HG03558 (cell line): ENCODE results near the gene TPBG.

Experiments used
- ATAC-seq: cut with Tn5 transposase; IDR thresholded peaks from one replicate; pipeline ENCODE4 v1.9.1; 2021; ENCODE audit warnings: moderate number of reproducible peaks; ENCODE audit not compliant: unreplicated experiment; ENCODE audit errors: extremely low read depth

TPBG gene, protein sequence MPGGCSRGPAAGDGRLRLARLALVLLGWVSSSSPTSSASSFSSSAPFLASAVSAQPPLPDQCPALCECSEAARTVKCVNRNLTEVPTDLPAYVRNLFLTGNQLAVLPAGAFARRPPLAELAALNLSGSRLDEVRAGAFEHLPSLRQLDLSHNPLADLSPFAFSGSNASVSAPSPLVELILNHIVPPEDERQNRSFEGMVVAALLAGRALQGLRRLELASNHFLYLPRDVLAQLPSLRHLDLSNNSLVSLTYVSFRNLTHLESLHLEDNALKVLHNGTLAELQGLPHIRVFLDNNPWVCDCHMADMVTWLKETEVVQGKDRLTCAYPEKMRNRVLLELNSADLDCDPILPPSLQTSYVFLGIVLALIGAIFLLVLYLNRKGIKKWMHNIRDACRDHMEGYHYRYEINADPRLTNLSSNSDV

DNA sequence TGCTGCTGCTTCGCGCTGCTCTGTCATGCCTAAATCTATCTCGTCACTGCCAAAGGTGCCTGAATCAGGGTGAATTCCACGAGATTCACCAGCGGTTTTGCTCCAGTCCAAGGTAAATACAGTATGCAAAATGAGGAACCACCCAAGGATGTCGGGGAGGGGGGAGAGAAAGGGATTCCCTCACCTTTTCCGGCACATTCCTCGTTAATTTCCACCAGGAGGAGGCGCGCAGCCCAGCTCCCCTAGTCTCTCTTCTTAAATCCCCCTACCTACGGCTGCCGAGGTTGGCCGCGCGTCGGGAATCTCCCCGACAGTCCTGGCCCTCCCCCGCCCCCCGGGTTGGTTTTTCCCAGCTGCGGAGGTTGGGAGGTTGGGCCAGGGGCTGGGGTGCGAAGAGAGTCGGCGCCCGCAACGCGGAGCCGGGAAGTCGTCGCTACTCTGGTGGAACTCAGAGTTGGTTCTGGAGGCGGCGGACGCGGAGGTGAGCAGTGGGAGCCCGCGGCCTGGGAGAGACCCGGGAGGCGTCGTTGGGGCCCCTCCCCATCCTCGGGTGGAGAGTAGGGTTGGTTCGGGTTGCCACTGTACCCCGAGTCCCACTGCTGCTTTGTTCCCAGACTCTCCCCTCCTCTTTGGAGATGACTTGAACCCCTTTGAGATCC lies at the start of gene TPBG:
Gene TPBG, plus strand, starts transcription at position 390 of the 659 bp plus-strand sequence. CDS start 1,145 bp downstream, outside the sequence.
- ATAC-seq: no peak

DNA sequence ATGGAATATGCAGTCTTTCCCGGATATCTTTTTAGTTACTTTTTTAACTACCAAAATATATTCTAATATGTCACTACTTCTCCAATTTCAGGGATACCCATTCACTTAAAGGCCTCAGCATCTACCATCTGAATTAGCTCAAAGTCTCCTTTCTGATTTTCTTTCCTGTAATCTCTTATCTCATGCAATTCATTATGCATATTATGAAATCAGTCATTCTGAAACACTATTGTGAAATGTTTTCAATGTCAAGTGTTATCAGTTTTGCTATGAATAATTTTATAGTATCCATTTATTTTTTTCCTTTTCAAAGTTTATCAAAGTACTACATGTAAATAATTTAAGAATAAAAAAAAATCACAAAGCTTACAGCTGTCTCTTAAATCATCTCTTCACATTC lies 41.2 kb upstream of the TPBG start:
- no peak for ATAC-seq

DNA sequence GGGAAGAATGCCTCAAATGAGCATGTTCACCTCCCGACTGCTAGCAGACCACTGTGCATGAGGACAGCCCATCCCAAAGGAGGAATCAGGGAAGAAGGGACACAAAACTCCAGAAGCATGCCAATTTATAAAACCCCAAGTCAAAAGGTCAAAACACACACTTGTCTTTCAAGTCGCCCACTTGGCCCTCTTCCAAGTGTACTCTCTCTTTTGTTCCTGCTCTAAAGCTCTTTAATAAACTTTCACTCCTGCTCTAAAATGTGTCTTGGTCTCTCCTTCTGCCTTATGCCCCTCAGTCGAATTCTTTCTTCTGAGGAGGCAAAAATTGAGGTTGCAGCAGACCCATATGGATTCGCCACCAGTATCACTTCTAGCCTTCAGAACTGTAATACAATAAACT lies 33.9 kb upstream of the TPBG start:
- no peak for ATAC-seq

DNA sequence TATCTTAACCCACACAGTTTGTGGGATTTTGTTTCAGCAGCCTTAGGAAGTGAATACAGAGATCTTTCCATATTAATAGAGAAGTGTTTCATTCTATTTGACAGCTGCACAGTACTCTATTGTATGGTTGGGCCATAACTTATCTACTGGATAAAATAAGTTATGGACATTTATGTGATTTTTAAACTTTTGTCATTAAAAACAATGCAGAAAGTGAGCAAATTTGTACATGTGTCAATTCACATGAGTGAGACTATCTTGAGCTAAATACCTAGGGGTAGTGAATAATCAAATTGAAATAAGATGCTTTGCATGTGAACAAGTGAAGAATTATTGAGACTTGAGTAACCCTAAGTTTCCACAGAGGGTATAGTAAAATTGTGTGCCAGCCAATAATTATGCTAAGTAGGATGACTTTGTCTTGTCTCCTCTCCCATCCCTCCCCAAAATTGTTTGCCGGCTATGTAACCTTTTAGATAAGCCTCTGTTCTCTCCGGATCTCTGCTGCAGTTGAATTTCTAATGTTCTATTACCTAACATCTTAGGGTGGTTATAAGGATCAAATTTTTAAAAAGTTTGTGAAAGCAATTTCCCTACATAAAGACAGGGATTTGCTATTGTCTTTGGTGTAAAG lies 33.3 kb upstream of the TPBG start:
- ATAC-seq: no peak

DNA sequence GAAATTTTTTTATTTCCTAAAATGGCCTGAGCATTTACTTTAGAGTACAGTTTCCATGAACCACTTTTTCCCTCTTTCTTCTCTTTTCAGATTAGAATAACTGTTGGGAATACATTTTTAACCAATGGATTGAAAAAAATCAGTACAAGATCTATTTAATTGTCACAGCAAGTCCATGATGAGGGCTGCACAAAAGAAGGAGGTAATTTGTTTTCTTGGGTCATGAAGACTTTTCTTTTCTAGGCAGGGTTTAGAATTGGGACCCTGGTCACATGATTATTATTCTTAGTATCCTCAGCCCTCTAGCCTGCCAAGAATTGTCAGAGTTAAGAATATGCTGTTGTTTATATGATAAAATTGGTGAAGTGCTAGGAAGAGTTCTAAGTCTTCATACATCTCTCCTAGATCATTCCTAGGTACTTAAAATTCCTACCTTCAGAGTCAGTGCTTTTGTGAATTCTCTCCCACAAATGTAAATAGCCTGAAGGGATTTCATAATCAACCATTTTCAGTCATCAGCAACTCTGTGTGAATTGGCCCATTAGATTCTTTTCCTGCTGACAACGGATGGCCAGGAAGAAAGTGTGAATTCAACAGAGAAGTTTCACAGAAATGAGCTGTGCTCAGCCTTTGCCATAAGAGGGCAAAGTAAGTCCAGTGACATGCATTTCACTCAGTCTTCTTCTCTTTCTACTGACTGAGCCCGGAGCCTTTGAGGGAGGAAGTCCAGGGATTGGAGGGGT lies 32.4 kb upstream of the TPBG start:
- ATAC-seq: no peak

DNA sequence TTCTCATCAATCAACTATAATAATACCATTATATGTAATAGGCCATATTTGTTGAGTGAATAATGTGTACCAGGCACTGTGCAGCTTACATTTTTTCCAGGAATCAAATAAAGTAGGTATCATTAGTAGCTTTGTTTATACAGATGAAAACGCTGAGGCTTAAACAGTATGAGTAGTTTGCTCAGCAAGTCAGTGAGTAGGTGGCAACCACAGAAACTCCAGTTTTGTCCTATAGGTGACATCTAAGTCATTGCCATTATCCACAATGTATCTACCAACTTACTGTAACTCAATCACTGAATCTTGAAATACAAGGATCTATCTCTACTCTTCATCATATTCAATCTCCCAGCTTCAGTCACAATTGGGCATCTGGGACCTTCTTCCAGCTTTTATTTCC lies 29.8 kb upstream of the TPBG start:
- ATAC-seq: no peak

DNA sequence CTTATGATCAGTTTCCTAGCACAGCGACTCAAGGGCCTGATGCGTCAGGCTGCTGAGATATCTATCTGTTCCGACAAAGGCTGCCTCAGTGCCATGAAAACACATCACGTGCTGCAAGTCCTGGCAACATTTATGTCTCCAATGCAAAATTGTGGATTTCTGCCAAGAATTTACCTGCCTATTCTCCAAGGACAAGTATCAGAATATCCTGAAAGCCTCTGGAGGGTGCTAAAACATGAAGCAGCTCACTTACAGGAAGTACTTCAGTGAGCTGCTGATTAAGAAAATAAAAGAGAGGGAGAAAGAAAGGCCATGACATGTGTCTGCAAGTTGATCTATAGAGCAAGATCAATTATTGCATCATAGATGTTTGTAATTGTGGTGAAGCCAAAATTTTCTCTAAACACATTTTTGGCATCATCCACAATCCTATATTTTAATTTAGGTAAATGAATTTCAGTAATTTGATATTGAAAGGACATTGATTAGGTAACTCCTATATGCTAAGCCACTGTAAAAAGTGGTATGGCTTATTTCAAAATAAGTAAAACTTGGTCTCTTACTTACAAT lies 25.8 kb upstream of the TPBG start:
- no peak for ATAC-seq

DNA sequence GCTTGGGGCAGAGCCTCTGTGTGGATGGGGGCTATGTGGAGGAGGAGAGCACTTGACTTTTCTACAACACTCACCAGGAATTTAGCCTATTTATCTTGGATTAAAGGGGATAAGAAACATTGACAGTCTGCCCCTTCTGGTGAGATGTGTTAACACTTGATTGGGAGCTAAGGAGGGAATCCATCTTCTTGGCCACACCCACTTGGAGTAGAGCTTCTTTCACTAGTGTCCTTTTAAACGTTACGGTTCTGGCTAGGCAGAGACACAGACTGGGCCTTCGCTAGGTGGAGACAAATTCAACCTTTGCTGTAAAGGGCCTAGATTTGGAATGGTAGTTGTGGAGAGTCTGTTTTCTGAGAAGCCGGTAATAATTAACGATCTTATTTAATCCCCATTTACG lies 15.5 kb upstream of the TPBG start:
- ATAC-seq: no peak

DNA sequence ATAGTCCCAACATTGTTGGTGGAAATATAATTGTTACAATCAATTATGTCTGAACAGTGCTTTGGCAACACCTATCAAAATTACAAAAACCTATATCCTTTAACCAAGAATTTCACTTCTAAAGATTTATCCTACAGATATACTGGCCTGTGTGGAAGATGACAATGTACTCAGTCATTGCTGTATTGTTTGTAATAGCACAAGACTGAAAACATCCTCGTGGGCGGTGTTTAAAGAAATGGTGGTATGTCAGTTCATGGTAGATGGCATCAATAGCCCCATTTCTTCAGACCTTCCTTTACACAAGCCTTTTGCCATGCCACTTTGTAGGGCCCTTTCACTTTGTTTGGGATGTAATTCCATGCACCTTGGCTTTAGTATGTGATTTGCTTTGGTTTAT lies 9.8 kb upstream of the TPBG start:
- no peak for ATAC-seq

DNA sequence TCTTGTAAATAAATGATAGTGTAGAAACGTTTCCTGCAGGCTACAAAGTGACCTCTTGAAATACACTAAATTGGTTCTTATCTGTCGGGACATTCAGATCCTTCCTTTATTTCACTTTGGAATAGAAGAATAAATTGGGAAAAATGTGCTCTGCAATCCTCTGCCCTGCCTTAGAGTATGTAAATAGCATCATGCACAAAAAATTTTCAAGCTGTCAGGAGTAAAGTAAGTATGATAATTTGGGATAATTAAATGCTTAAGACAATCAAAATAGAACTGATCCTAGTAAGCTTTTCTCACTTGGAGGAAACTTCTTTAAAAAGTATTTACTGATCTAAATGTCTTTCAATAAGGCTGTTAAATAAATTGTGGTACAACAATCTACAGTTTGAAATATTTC lies 3.1 kb upstream of the TPBG start:
- ATAC-seq: no peak

DNA sequence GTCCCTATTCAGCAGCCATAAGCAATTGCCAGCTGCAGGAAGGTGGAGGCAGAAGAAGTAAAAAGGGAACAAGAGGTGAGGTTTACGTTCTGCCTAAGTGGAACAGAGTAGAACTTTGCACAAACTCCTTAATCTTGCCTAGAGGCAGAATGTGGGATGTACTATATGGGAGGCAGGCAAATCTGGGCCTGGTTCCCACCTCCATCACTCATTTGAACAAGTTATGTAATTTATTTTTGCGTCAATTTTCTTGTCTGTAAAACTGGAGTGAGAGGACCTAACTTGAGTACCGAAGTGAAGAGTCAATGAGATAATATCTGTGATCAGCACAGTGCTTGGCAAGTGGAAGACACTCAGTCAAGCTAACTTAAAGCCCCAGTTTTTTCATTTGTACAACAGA lies 2.0 kb upstream of the TPBG start:
- no peak for ATAC-seq

DNA sequence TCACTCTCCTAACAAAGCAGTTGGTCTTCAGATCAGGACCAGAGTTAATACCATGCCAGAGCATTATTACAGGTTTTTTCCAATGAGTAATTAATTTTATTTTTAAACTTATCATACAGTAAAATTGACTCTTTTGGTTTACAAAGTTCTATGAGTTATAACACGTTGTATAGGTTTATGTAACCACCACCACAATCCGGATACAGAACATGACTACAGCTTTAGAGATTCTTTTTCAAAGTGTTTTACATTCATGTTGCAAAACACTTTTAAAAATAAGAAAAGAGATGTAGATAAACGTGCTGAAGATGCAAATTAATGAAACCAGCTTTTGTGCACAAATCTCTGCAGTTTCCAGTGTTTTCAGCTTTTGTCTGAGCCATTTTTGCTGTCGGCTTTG lies 1.5 kb upstream of the TPBG start:
- ATAC-seq: no peak

DNA sequence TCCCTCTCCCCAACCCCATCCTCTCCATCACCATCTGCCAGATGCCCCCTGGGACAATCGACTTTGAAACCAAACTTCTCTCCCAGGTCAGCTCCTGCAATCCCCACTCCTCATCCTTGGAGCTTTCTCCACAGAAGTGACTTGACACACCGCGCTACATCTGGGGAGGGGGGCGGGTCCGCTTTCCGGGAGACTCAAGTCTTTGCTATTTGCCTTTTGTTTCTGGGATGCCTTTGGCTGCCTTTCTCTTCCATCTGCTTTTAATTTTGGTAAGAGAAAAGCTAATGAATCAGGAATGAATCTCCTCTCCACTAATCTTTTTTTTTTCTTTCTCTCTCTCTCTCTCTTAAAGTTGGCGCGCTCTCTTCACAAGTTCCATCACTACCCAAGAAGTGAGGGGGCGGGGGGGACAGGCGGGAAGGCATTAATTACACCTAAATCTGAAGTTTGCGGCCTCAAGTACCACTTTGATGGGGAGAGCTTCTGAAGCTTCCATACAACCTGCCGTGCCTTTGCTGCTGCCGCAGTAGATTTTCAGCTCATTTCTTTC lies 664 bp upstream of the TPBG start:
- ATAC-seq: no peak

DNA sequence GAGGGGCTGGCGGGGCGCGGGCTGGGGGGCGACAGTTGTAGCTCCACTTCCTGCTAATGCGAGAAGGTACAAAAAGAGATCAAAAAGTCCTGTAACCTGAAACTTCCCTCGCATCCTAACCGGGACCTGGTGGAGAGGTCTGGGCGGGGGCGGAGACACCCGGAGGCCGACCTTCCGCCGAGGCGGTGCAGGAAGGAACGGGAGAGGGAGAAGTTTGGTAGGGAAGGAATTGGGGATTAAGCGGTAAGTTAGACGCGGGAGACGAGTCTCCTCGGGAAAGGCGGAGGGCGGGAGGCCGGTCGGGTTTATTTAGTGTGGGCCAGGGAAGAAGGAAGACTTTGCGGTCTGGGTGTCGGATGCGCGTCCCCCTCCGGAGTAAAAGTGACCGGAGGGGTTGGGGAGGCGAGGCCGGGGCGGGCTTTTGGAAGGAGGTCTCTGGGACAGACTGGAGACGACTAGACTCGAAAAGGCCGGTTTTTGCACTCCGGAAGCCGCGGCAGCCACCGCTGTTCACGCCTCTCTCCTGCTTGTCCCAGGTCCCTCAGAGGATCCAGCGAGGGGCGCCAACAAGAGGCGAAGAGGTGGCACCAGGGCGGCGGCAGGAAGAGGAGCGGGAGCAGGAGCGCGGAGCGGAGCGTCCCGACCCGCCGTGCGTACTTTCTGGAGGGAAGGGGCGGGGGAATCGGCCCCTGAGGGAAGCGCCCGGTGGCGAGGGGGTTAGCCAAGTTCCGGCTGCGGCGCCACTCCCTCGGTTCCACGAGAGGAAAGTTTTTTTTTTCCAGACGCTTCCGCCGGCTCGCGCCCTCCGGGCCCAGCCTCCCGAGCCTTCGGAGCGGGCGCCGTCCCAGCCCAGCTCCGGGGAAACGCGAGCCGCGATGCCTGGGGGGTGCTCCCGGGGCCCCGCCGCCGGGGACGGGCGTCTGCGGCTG lies 734 bp downstream of the TPBG start:
- no peak for ATAC-seq

DNA sequence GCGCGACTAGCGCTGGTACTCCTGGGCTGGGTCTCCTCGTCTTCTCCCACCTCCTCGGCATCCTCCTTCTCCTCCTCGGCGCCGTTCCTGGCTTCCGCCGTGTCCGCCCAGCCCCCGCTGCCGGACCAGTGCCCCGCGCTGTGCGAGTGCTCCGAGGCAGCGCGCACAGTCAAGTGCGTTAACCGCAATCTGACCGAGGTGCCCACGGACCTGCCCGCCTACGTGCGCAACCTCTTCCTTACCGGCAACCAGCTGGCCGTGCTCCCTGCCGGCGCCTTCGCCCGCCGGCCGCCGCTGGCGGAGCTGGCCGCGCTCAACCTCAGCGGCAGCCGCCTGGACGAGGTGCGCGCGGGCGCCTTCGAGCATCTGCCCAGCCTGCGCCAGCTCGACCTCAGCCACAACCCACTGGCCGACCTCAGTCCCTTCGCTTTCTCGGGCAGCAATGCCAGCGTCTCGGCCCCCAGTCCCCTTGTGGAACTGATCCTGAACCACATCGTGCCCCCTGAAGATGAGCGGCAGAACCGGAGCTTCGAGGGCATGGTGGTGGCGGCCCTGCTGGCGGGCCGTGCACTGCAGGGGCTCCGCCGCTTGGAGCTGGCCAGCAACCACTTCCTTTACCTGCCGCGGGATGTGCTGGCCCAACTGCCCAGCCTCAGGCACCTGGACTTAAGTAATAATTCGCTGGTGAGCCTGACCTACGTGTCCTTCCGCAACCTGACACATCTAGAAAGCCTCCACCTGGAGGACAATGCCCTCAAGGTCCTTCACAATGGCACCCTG lies 1.6 kb downstream of the TPBG start:
- ATAC-seq: no peak

DNA sequence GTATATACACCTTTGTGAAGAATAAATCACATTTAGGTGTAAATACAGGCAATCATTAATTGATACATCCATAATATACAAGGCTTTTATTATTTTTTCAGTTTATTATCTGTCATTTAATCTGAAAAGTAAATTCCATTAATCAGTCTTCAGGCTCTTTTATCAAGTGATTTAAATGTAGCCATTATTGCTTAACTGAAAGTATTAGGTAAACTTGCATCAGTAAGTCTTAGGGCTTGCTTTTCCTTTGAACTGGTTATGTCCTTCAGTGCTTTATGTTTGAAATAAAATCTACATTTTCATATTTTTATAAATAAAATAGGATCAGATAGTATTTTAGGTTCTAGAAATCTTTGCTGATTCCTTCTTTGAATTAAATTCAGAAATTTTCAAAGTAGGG lies 4.1 kb downstream of the TPBG start:
- ATAC-seq: no peak

DNA sequence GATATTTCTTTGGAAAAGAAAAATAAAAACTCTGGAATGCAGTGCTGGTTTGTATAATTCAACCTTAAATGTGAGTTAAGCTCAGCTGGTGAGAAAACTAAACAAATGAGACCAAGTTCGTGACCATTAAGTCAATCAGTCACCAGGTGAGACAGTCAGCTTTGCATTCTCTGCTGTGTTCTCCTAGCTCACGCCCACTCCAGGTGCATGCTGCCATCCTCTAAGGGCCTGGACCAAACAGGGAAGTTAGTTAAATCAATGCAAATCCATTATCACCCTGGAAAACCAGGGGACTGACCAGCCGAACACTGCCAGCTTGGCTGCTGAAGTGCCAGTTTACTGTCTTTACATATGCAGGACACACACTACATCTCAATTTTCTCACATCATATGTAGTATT lies 7.2 kb downstream of the TPBG start:
- ATAC-seq: no peak

DNA sequence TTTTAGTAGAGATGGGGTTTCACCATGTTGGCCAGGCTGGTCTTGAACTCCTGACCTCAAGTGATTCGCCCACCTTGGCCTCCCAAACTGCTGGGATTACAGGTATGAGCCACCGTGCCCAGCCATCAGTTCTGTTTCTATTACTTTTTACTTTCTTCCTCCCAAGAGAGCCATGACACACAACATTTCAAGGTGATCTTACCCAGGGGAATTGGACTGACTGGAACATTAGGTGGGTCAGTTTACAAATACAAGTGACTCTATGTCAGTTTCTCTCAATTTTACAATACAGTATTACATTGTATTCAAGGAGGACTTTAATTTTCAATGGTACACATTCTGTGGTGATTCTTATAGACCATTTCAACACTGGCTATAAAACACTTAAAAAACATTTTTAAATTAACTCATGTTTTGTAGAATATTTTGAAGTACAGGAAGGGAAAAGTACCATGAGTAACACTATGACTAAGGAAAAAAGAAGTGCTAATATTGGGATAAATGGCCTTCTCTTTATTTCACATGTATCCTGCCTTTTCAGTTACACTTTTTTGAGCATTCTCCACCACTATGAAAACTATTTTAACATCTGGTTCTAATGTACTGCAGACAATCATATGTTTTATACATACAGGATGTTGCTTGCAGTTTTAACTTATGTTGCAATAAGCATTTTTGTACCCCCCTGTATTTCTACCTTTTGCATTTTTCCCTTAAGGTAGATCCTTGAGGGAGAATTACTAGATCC lies 8.4 kb downstream of the TPBG start:
- ATAC-seq: no peak
